ENCODE measurements around the gene LEAP2. TPM values are rescaled to one million over a fixed set of nuclear protein-coding genes. Genes with fewer than 3 reads are reported as not detected.

Gene LEAP2
- total RNA-seq, 1 donor from 2014 or later, result 4.2 TPM

DNA sequence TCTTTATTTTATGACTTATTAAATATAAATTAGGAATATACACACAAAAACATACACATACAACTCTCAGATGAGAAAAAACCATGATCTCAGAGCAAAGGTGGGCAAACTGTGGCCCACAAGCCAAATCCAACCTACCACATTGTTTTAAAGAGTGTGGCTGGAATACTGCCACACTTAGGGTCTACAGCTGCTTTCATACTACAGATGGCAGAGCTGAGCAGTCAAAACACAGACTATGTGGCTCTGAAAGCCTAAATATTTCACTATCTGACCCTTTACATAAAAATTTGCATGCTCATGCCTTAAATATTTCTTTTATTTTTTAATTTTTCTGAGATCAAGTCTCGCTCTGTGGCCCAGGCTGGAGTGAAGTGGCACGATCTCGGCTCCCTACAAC is 28.3 kb downstream of the LEAP2 start:
- intact Hi-C loops (cut with DNase I), result no loop called here
- peaks cover 3 to 23% of the 10 kb centered on the region in 2 donors for H3K36me3 ChIP-seq
- no peaks in the 10 kb centered on the region for H3K9me3 ChIP-seq
- H3K27ac ChIP-seq, result no peak overlapping the region
- peaks cover 4% of the 10 kb centered on the region for H3K4me1 ChIP-seq
- TF ChIP-seq, protein P1, sequence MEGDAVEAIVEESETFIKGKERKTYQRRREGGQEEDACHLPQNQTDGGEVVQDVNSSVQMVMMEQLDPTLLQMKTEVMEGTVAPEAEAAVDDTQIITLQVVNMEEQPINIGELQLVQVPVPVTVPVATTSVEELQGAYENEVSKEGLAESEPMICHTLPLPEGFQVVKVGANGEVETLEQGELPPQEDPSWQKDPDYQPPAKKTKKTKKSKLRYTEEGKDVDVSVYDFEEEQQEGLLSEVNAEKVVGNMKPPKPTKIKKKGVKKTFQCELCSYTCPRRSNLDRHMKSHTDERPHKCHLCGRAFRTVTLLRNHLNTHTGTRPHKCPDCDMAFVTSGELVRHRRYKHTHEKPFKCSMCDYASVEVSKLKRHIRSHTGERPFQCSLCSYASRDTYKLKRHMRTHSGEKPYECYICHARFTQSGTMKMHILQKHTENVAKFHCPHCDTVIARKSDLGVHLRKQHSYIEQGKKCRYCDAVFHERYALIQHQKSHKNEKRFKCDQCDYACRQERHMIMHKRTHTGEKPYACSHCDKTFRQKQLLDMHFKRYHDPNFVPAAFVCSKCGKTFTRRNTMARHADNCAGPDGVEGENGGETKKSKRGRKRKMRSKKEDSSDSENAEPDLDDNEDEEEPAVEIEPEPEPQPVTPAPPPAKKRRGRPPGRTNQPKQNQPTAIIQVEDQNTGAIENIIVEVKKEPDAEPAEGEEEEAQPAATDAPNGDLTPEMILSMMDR (IDR thresholded peaks at IDR 0.05), result no peak
- no peak overlapping the region for H3K4me3 ChIP-seq
- H3K27me3 ChIP-seq, result no peaks in the 10 kb centered on the region
- no peak for DNase-seq (ENCODE audit: extremely low spot score in 2 of 2)

DNA sequence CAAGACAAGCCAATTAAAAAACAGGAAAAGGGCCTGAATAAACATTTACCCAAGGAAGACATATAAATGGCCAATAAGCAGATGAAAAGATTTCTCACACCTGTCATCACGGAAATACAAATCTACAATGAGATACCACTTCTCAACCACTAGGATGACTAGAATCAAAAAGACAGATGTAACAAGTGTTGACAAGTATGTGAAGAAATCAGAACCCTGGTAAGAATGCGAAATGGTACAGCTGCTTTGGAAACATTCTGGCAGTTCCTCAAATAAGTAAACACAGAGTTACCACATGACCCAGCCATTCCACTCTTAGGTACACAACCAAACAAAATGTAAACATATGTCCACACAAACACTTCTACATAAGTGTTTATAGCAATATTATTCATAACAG is 32.5 kb downstream of the LEAP2 start:
- Histone ChIP-seq H3K9me3 (no peaks in the 10 kb centered on the region), H3K36me3 (peaks cover 0 to 15% of the 10 kb centered on the region in 2 donors), H3K27me3 (no peaks in the 10 kb centered on the region), H3K4me1 (peaks cover 10% of the 10 kb centered on the region), H3K27ac (no peak overlapping the region), H3K4me3 (no peak overlapping the region)
- TF ChIP-seq, protein P1 (IDR thresholded peaks at IDR 0.05), result no peak
- TF ChIP-seq POLR2AphosphoS5 (IDR thresholded peaks at IDR 0.05; ENCODE audit: insufficient read depth in 1 of 2, low read depth in 1 of 2) (no peak), POLR2A (IDR thresholded peaks at IDR 0.05) (no peak)
- intact Hi-C loops (cut with DNase I), result no loop called here
- DNase-seq (ENCODE audit: extremely low spot score in 2 of 2), result no peak

DNA sequence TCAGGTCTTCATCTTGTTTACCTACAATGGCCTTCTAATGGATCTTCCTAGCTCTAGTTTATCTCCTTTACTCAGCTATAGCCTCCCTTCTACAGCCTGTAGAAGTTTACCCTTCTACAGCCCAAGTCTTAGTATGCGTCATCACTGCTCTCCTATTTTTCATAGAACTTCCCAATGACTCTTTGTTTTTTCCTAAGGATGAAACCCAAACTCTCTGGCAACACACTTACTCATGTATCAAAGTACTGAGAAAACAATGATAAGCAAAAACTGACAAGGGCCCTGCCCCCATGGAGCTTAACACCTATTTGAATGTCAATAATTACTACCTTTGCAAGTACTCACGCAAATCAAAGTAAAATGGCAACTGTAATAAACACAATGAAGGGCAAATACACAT is 33.7 kb downstream of the LEAP2 start:
- Histone ChIP-seq H3K4me1 (peaks cover 10% of the 10 kb centered on the region), H3K36me3 (peaks cover 0 to 16% of the 10 kb centered on the region in 2 donors), H3K4me3 (no peak overlapping the region), H3K27ac (no peak overlapping the region), H3K27me3 (no peaks in the 10 kb centered on the region), H3K9me3 (no peaks in the 10 kb centered on the region)
- DNase-seq (ENCODE audit: extremely low spot score in 2 of 2), result no peak
- intact Hi-C loops (cut with DNase I), result no loop called here
- TF ChIP-seq POLR2A (IDR thresholded peaks at IDR 0.05), result no peak
- no peak for TF ChIP-seq POLR2AphosphoS5 (IDR thresholded peaks at IDR 0.05; ENCODE audit: insufficient read depth in 1 of 2, low read depth in 1 of 2)
- TF ChIP-seq, protein P1 (IDR thresholded peaks at IDR 0.05), result no peak

DNA sequence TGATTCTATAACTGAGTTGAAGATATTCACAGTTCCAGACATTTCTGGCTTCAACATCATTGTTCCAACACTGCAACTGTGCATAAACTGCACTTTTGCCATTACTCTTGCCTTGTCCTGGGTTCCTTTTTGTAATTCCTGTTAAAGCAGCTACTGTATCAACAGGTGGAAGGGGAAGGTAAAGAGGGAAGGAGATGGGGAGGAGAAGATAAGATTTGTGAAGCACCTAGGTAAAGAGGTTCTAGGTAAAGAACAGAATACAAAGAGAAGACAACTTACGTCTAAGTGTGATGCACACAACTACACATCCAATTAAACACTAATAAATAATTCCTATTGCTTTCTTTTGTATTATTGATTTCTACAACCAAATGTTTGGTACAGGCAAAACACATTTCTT is 36.2 kb downstream of the LEAP2 start:
- Histone ChIP-seq H3K27me3 (no peaks in the 10 kb centered on the region), H3K9me3 (no peaks in the 10 kb centered on the region), H3K4me1 (peaks cover 10% of the 10 kb centered on the region), H3K4me3 (no peak overlapping the region), H3K36me3 (peaks cover 0 to 34% of the 10 kb centered on the region in 2 donors), H3K27ac (no peak overlapping the region)
- TF ChIP-seq, protein P1 (IDR thresholded peaks at IDR 0.05), result no peak
- TF ChIP-seq POLR2AphosphoS5 (IDR thresholded peaks at IDR 0.05; ENCODE audit: insufficient read depth in 1 of 2, low read depth in 1 of 2) (no peak), POLR2A (IDR thresholded peaks at IDR 0.05) (no peak)
- no peak for DNase-seq (ENCODE audit: extremely low spot score in 2 of 2)
- intact Hi-C loops (cut with DNase I), result no loop called here

DNA sequence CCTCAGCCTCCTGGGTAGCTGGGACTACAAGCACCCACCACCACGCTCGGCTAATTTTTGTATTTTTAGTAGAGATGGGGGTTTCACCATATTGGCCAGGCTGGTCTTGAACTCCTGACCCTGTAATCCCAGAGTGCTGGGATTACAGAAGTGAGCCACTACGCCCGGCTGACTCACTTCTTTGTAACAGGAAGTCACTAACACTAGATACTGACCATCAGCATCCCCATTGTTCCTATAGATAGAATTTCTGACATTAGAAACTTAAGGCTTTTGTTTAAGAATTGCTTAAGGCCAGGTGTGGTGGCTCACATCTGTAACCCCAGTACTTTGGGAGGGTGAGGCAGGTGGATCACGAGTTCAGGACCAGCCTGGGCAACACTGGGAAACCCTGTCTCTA is 42.2 kb downstream of the LEAP2 start:
- Histone ChIP-seq H3K4me3 (no peak overlapping the region), H3K27me3 (no peaks in the 10 kb centered on the region), H3K36me3 (peaks cover 0 to 40% of the 10 kb centered on the region in 2 donors), H3K4me1 (no peaks in the 10 kb centered on the region), H3K27ac (no peak overlapping the region), H3K9me3 (no peaks in the 10 kb centered on the region)
- intact Hi-C loops (cut with DNase I), result no loop called here
- DNase-seq (ENCODE audit: extremely low spot score in 2 of 2), result no peak
- TF ChIP-seq POLR2A (IDR thresholded peaks at IDR 0.05) (no peak), POLR2AphosphoS5 (IDR thresholded peaks at IDR 0.05; ENCODE audit: insufficient read depth in 1 of 2, low read depth in 1 of 2) (no peak)
- TF ChIP-seq, protein P1 (IDR thresholded peaks at IDR 0.05), result no peak

All from vagina (tissue), 2 donors.